ENCODE results near the gene RAVER2.

RAVER2 gene

GRCh38 chr1:64845831-64846425 lies 101.1 kb downstream of the RAVER2 start:
- ATAC-seq (replicated peaks; ENCODE audit: extremely low read depth, poor library complexity, severe bottlenecking) (no peak), DNase-seq (ENCODE audit: low spot score in 2 of 2) (no peak)
- Mint-ChIP-seq H3K4me3 (peak overlapping the region; percentile 19), H3K36me3 (ENCODE audit: insufficient read depth) (peaks cover 56% of the 10 kb centered on the region), H3K27ac (ENCODE audit: low read depth) (peak overlapping the region; percentile 73), H3K27me3 (no peaks in the 10 kb centered on the region), H3K4me1 (peaks cover 13% of the 10 kb centered on the region), H3K9me3 (no peaks in the 10 kb centered on the region)

DNA sequence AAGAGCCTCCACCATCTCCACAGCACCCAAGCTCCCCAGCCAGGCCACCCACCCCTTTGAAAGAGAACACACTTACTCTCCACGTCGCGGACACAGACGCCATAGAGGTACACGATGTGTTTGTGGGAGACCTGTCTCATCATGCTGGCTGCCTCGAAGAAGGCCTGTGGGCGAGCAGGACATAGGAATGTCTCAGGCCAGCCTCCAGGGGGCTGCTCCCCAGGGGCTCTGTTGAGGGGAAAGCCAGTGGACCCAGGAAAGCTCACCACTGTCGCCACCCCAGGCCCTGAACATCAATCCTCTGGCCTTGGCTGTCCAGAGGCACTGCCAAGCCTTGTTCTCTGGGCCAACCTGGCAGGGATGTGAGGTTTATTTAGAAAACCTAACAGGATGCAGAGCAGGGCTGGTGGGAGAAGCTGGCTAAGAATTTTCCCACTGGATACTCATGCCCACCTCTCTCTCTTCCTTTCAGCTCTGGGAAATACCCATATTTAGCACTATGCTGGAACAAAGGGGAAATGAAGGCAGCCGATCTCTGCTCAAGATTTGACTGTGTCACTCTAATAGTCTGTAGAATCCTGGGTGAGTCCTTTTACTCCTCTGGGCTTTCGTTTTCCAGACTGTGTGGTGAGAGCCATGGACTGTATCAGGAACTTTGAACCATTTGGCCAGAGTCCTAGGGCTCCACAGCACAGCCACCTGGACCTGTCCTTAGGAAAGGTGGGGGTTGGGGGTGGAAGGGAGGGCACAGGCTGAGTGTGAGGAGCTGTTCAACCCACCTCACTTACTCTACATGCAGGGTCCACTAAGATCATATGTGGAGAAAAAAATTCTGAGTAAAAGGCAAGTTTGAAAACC lies 101.9 kb downstream of the RAVER2 start:
- Mint-ChIP-seq H3K4me3 (peak overlapping the region; percentile 19), H3K4me1 (peaks cover 13% of the 10 kb centered on the region), H3K9me3 (no peaks in the 10 kb centered on the region), H3K36me3 (ENCODE audit: insufficient read depth) (peaks cover 49% of the 10 kb centered on the region), H3K27me3 (no peaks in the 10 kb centered on the region), H3K27ac (ENCODE audit: low read depth) (peak overlapping the region; percentile 73)
- no peak for ATAC-seq (replicated peaks; ENCODE audit: extremely low read depth, poor library complexity, severe bottlenecking)
- DNase-seq (ENCODE audit: low spot score in 2 of 2) = no peak

- H3K27ac Mint-ChIP-seq (ENCODE audit: low read depth) = no peak overlapping the region
- H3K27me3 Mint-ChIP-seq = no peaks in the 10 kb centered on the region
- ATAC-seq (replicated peaks; ENCODE audit: extremely low read depth, poor library complexity, severe bottlenecking) (no peak), DNase-seq (ENCODE audit: low spot score in 2 of 2) (no peak)
- H3K4me3 Mint-ChIP-seq = no peak overlapping the region
- no peaks in the 10 kb centered on the region for H3K9me3 Mint-ChIP-seq
- H3K4me1 Mint-ChIP-seq = peaks cover 18% of the 10 kb centered on the region
- H3K36me3 Mint-ChIP-seq (ENCODE audit: insufficient read depth) = peaks cover 53% of the 10 kb centered on the region
Measured at GRCh38 chr1:64847666-64848065, 102.8 kb downstream of the RAVER2 start.

DNA sequence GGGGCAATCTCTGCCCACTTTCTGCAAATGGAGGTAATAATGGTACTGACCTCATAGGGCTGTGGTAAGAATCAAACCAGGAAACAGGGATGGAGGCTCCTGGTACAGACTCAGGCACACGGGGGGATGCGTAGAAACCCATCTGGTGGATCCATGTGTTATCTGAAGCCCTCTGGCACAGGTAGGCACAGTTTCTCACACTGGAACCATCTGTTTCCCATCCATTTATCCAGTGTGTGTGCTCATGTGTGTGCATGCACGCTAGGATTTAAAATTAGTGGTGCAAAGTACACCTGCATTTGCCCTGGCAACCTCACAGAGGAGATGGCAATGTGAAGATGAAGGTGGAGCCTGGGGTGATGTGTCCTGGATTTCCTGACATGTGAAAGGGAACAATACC lies 103.3 kb downstream of the RAVER2 start:
- DNase-seq (ENCODE audit: low spot score in 2 of 2) = no peak
- no peaks in the 10 kb centered on the region for H3K27me3 Mint-ChIP-seq
- H3K27ac Mint-ChIP-seq (ENCODE audit: low read depth) = no peak overlapping the region
- peaks cover 18% of the 10 kb centered on the region for H3K4me1 Mint-ChIP-seq
- no peaks in the 10 kb centered on the region for H3K9me3 Mint-ChIP-seq
- H3K36me3 Mint-ChIP-seq (ENCODE audit: insufficient read depth) = peaks cover 53% of the 10 kb centered on the region
- no peak for ATAC-seq (replicated peaks; ENCODE audit: extremely low read depth, poor library complexity, severe bottlenecking)
- no peak overlapping the region for H3K4me3 Mint-ChIP-seq

DNA sequence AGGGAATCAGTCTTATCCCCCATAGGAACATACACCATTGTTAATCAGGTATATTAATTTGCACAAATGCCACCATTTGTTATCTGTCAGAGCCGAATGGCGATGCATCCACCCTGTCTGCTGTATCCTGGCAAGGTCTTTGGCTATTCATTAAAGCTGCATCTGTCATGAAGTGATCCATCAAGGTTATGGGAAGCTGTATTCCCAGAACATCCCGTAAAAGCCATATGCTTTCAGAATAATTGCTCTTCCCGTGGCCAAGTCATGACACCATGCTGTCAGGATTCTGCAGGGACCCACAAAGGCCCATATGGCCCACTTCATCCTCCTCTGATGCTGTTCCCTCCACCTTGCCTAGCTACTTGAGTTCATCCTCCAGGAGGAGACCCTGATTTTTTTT lies 103.9 kb downstream of the RAVER2 start:
- Mint-ChIP-seq H3K4me1 (peaks cover 18% of the 10 kb centered on the region), H3K27ac (ENCODE audit: low read depth) (peak overlapping the region; percentile 49), H3K27me3 (no peaks in the 10 kb centered on the region), H3K9me3 (no peaks in the 10 kb centered on the region), H3K36me3 (ENCODE audit: insufficient read depth) (peaks cover 55% of the 10 kb centered on the region), H3K4me3 (no peak overlapping the region)
- no peak for ATAC-seq (replicated peaks; ENCODE audit: extremely low read depth, poor library complexity, severe bottlenecking)
- DNase-seq (ENCODE audit: low spot score in 2 of 2) = no peak

- DNase-seq (ENCODE audit: low spot score in 2 of 2) (no peak), ATAC-seq (replicated peaks; ENCODE audit: extremely low read depth, poor library complexity, severe bottlenecking) (no peak)
- Mint-ChIP-seq H3K9me3 (no peaks in the 10 kb centered on the region), H3K4me1 (peaks cover 18% of the 10 kb centered on the region), H3K4me3 (peak overlapping the region; percentile 13), H3K36me3 (ENCODE audit: insufficient read depth) (peaks cover 54% of the 10 kb centered on the region), H3K27ac (ENCODE audit: low read depth) (peak overlapping the region; percentile 49), H3K27me3 (no peaks in the 10 kb centered on the region)
Measured at GRCh38 chr1:64849942-64850341, 105.1 kb downstream of the RAVER2 start.

DNA sequence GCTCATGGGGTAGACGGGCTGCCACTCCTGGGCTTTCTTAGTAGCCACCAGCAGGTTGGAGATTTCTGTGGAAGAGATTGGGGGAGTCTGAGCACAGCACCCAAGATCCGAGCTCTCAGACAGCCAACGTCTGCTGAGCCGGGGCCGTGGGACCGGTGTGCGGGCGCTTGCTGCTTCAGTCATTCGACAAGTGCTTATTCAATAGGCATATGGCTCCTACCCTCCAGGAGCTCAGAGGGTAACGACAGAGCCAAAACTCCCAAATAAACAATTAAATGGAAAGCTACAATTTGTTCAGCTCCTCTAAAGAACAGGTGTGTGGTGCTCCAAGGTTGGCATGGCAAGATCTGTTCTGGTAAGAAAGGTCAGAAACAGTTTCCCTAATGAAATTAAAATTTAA lies 106.0 kb downstream of the RAVER2 start:
- Mint-ChIP-seq H3K36me3 (ENCODE audit: insufficient read depth) (peaks cover 58% of the 10 kb centered on the region), H3K27ac (ENCODE audit: low read depth) (peak overlapping the region; percentile 53), H3K4me3 (no peak overlapping the region), H3K27me3 (no peaks in the 10 kb centered on the region), H3K9me3 (no peaks in the 10 kb centered on the region), H3K4me1 (peaks cover 18% of the 10 kb centered on the region)
- no peak for DNase-seq (ENCODE audit: low spot score in 2 of 2)
- ATAC-seq (replicated peaks; ENCODE audit: extremely low read depth, poor library complexity, severe bottlenecking) = no peak

GRCh38 chr1:64851664-64852063 lies 106.8 kb downstream of the RAVER2 start:
- H3K27ac Mint-ChIP-seq (ENCODE audit: low read depth) = peak overlapping the region; percentile 72
- DNase-seq (ENCODE audit: low spot score in 2 of 2) (no peak), ATAC-seq (replicated peaks; ENCODE audit: extremely low read depth, poor library complexity, severe bottlenecking) (no peak)
- no peak overlapping the region for H3K4me3 Mint-ChIP-seq
- H3K27me3 Mint-ChIP-seq = no peaks in the 10 kb centered on the region
- H3K4me1 Mint-ChIP-seq = peaks cover 13% of the 10 kb centered on the region
- H3K36me3 Mint-ChIP-seq (ENCODE audit: insufficient read depth) = peaks cover 56% of the 10 kb centered on the region
- no peaks in the 10 kb centered on the region for H3K9me3 Mint-ChIP-seq

DNA sequence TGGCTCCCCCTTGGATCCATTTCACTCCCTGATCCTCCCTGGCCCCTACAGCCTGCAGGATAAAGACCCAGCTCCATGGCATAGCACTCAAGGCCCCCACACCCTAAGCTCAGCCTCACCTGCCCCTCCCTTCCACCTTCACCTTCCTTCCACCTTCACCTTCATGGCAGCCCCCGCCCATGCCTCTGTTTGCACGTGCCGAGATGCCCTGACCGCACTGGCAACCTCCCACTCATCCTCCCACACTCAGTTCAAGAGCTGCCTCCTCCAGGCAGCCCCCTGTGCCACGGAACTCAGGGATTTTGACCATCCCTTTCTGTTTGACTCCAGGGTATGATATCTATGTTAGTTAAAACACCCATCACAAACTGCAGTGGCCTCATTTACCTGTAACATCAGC lies 109.8 kb downstream of the RAVER2 start:
- H3K27me3 Mint-ChIP-seq = no peaks in the 10 kb centered on the region
- H3K27ac Mint-ChIP-seq (ENCODE audit: low read depth) = peak overlapping the region; percentile 61
- H3K36me3 Mint-ChIP-seq (ENCODE audit: insufficient read depth) = peaks cover 65% of the 10 kb centered on the region
- DNase-seq (ENCODE audit: low spot score in 2 of 2) (no peak), ATAC-seq (replicated peaks; ENCODE audit: extremely low read depth, poor library complexity, severe bottlenecking) (no peak)
- no peak overlapping the region for H3K4me3 Mint-ChIP-seq
- H3K9me3 Mint-ChIP-seq = no peaks in the 10 kb centered on the region
- peaks cover 26% of the 10 kb centered on the region for H3K4me1 Mint-ChIP-seq

- H3K9me3 Mint-ChIP-seq = no peaks in the 10 kb centered on the region
- peaks cover 65% of the 10 kb centered on the region for H3K36me3 Mint-ChIP-seq (ENCODE audit: insufficient read depth)
- DNase-seq (ENCODE audit: low spot score in 2 of 2) = no peak
- no peaks in the 10 kb centered on the region for H3K27me3 Mint-ChIP-seq
- no peak for ATAC-seq (replicated peaks; ENCODE audit: extremely low read depth, poor library complexity, severe bottlenecking)
- peaks cover 25% of the 10 kb centered on the region for H3K4me1 Mint-ChIP-seq
- H3K27ac Mint-ChIP-seq (ENCODE audit: low read depth) = no peak overlapping the region
- no peak overlapping the region for H3K4me3 Mint-ChIP-seq
Measured at GRCh38 chr1:64855557-64855956, 110.7 kb downstream of the RAVER2 start.

DNA sequence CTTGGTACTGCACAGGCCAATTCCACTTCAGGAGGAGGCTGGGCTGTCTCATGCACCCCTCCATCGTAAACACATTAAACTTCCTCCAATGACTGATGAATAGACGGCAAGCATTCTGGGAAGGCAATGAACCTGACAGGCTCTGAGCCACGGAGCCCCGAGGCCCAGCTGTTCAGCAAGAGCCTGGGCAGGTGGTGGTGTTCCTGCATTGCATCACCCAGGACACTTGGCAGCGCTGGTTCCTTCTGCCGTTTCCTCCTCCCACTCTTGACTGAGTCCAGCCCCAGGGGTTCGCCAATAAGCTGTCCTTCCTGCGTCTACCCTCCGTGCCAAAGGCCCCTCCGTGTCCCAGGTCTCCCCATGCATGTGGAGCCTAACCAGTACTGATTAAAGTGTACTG lies 111.7 kb downstream of the RAVER2 start:
- no peak for DNase-seq (ENCODE audit: low spot score in 2 of 2)
- Mint-ChIP-seq H3K9me3 (no peaks in the 10 kb centered on the region), H3K4me3 (no peak overlapping the region), H3K36me3 (ENCODE audit: insufficient read depth) (peaks cover 67% of the 10 kb centered on the region), H3K27ac (ENCODE audit: low read depth) (peak overlapping the region; percentile 27), H3K27me3 (no peaks in the 10 kb centered on the region), H3K4me1 (peaks cover 35% of the 10 kb centered on the region)
- no peak for ATAC-seq (replicated peaks; ENCODE audit: extremely low read depth, poor library complexity, severe bottlenecking)

DNA sequence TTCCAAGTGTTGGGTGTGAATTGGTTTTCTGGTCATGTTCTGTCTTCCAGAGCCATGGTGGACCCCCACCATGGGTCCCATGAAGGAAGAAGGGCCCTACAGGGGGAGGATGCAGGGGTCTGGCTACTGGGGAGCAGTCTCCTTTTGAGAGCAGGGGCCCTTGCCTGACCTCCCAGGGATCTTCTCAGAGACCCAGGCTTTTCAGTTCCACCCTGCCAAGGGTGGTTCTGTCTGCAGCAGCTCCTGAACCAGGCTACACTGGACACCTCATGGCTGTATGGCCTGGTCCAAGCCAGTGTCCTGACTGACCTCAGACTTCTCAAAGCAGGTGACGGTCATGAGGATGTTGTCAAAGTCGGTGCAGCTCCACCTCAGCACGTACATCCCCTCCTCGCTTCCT lies 112.5 kb downstream of the RAVER2 start:
- DNase-seq (ENCODE audit: low spot score in 2 of 2) (no peak), ATAC-seq (replicated peaks; ENCODE audit: extremely low read depth, poor library complexity, severe bottlenecking) (no peak)
- Mint-ChIP-seq H3K36me3 (ENCODE audit: insufficient read depth) (peaks cover 66% of the 10 kb centered on the region), H3K4me3 (no peak overlapping the region), H3K27ac (ENCODE audit: low read depth) (no peak overlapping the region), H3K27me3 (no peaks in the 10 kb centered on the region), H3K4me1 (peaks cover 38% of the 10 kb centered on the region), H3K9me3 (no peaks in the 10 kb centered on the region)

DNA sequence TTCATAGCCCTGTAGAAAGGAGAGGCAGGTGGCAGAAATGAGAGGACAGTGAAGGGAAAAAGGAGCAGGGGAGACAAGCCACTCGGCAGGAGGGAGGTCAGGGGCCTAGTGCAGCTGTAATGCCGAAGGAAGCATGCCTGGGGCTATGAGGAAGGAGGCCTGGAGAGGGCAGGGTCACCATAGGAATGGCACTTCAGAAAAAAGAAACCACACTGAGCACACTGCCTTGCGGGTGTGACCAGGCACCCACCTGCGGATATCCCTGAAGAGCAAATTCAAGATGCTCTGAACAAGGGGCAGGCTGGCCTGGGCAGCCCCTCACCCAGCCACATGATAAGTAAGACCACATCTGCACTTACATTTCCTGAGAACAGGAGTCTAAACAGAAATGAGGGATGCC lies 116.7 kb downstream of the RAVER2 start:
- Mint-ChIP-seq H3K36me3 (ENCODE audit: insufficient read depth) (peaks cover 60% of the 10 kb centered on the region), H3K27me3 (no peaks in the 10 kb centered on the region), H3K4me3 (no peak overlapping the region), H3K27ac (ENCODE audit: low read depth) (peak overlapping the region; percentile 86), H3K9me3 (no peaks in the 10 kb centered on the region), H3K4me1 (peaks cover 67% of the 10 kb centered on the region)
- ATAC-seq (replicated peaks; ENCODE audit: extremely low read depth, poor library complexity, severe bottlenecking) (no peak), DNase-seq (ENCODE audit: low spot score in 2 of 2) (no peak)

Measured in central memory CD8-positive, alpha-beta T cell (primary cell).